SK-N-SH (cell line): ENCODE data around the gene CPB2. TPM values are rescaled to one million over a fixed set of nuclear protein-coding genes. Genes with fewer than 3 reads are reported as not detected.

Source experiments
- CTCF ChIA-PET: fragments of 300-600, 350-600 bp; formaldehyde crosslinking; extraction: SDS; loops from one replicate; lab custom pipeline; 2021; lab: Yijun Ruan, JAX
- POLR2A ChIA-PET: fragments of 350-600 bp; sonication (Branson Sonifier 250); formaldehyde crosslinking; extraction: SDS; loops from one replicate; lab custom pipeline; 2020; ENCODE audit warnings: antibody characterized with exemption, inconsistent platforms; lab: Yijun Ruan, JAX
- DNase-seq: peaks from one replicate; pipeline ENCODE4 v3.0.0; 2012
- H2AFZ ChIP-seq: fragments of 200-600 bp; sonication (generic); 2 replicates; pipeline ENCODE4 v1.8.1; 2016; ENCODE audit warnings: antibody characterized with exemption, mild to moderate bottlenecking, low read depth
- H3F3A ChIP-seq: fragments of 200-600 bp; sonication (generic); replicated peaks from 2 replicates; pipeline ENCODE3; 2016; ENCODE audit warnings: antibody characterized with exemption, mild to moderate bottlenecking; ENCODE audit not compliant: insufficient read depth
- H3K27ac ChIP-seq, 2 experiments: fragments of 200-500 bp in 1 of 2; fragments of 200-600 bp in 1 of 2; sonication (Bioruptor generic) in 1 of 2; sonication (generic), shearing (Covaris generic) in 1 of 2; 2 replicates each; pipeline versions ENCODE4 v1.5.1 to v1.6.1; 2014 to 2016; ENCODE audit warnings: low read depth in 2 of 2, inconsistent platforms in 1 of 2, low read length in 1 of 2, mild to moderate bottlenecking in 1 of 2, mixed read lengths in 1 of 2
- H3K27me3 ChIP-seq: fragments of 200-600 bp; sonication (generic), shearing (Covaris generic); 2 replicates; pipeline ENCODE4 v1.6.1; 2016; ENCODE audit warnings: mixed run types; ENCODE audit not compliant: insufficient read depth
- H3K36me3 ChIP-seq, 2 experiments: fragments of 200-500 bp in 1 of 2; fragments of 200-600 bp in 1 of 2; sonication (Bioruptor generic) in 1 of 2; sonication (generic) in 1 of 2; replicated peaks in 1 of 2; 2 replicates each; pipeline versions ENCODE3 to v1.5.1; 2014 to 2016; ENCODE audit warnings: low read length in 1 of 2, mild to moderate bottlenecking in 1 of 2; ENCODE audit not compliant: insufficient read depth in 2 of 2, control insufficient read depth in 1 of 2
- H3K4me1 ChIP-seq, 2 experiments: fragments of 200-500 bp in 1 of 2; fragments of 200-600 bp in 1 of 2; sonication (Bioruptor generic) in 1 of 2; sonication (generic), shearing (Covaris generic) in 1 of 2; 2 replicates each; pipeline versions ENCODE4 v1.5.1 to v1.6.1; 2014 to 2016; ENCODE audit warnings: low read depth in 1 of 2, low read length in 1 of 2, mixed run types in 1 of 2; ENCODE audit not compliant: insufficient read depth in 2 of 2, control insufficient read depth in 1 of 2
- H3K4me2 ChIP-seq: fragments of 200-600 bp; sonication (generic), shearing (Covaris generic); 2 replicates; pipeline ENCODE4 v1.6.1; 2017; ENCODE audit warnings: mixed run types
- H3K4me3 ChIP-seq, 2 experiments: fragments of 200-500 bp in 1 of 2; fragments of 200-600 bp in 1 of 2; sonication (Bioruptor generic) in 1 of 2; sonication (generic), shearing (Covaris generic) in 1 of 2; 2 replicates each; pipeline versions ENCODE4 v1.5.1 to v1.8.1; 2014 to 2016; ENCODE audit warnings: low read depth in 2 of 2, inconsistent platforms in 1 of 2, low read length in 1 of 2, mild to moderate bottlenecking in 1 of 2, mixed read lengths in 1 of 2, moderate library complexity in 1 of 2
- H3K79me2 ChIP-seq: fragments of 200-600 bp; sonication (generic); 2 replicates; pipeline ENCODE4 v1.8.1; 2017; ENCODE audit warnings: mild to moderate bottlenecking; ENCODE audit not compliant: insufficient read depth
- H3K9ac ChIP-seq: fragments of 200-600 bp; sonication (generic); 2 replicates; pipeline ENCODE4 v1.6.1; 2017; ENCODE audit warnings: mixed run types
- H3K9me2 ChIP-seq: fragments of 200-600 bp; sonication (generic); 2 replicates; pipeline ENCODE4 v1.6.1; 2017; ENCODE audit warnings: mixed run types
- H3K9me3 ChIP-seq: fragments of 200-600 bp; sonication (generic); 2 replicates; pipeline ENCODE4 v1.6.1; 2017; ENCODE audit warnings: mixed run types, mild to moderate bottlenecking, moderate library complexity
- H4K20me1 ChIP-seq: fragments of 200-600 bp; sonication (generic); 2 replicates; pipeline ENCODE4 v1.6.1; 2017; ENCODE audit warnings: mild to moderate bottlenecking, mixed run types; ENCODE audit not compliant: insufficient read depth
- GATA2 ChIP-seq: sonication (generic); formaldehyde crosslinking; IDR thresholded peaks from 2 replicates; pipeline ENCODE4 v1.5.0; 2020; ENCODE audit warnings: mild to moderate bottlenecking, missing genetic modification reagents
- MXI1 ChIP-seq: IDR thresholded peaks from 2 replicates; pipeline ENCODE4 v1.6.1; 2012; ENCODE audit warnings: mild to moderate bottlenecking, low read depth, low read length, improper control_type of control experiment
- NRF1 ChIP-seq: IDR thresholded peaks from 2 replicates; pipeline ENCODE4 v1.6.1; 2012; ENCODE audit warnings: low read depth, mild to moderate bottlenecking, low read length
- POLR2AphosphoS5 ChIP-seq: IDR thresholded peaks from 2 replicates; pipeline ENCODE4 v1.6.1; 2012; ENCODE audit warnings: low read depth, low read length
- RFX5 ChIP-seq: IDR thresholded peaks from 2 replicates; pipeline ENCODE4 v1.6.1; 2012; ENCODE audit warnings: mild to moderate bottlenecking, improper control_type of control experiment, low read length
- TCF12 ChIP-seq: IDR thresholded peaks from 2 replicates; pipeline ENCODE4 v1.4.0; 2012
- WGBS: methylation state at CpG from one replicate; pipeline ENCODE4 v1.1.6; 2017; ENCODE audit warnings: low lambda C conversion rate; 5-methylcytosine and 5-hydroxymethylcytosine counted together
- polyA plus RNA-seq, 3 experiments: library from polyadenylated mRNA; depleted of rRNA; stranded (reverse); fragments of >200 nt; gene quantifications; 2 replicates each; pipeline ENCODE4 v1.2.3, GENCODE V29; 2012
- TF ChIP-seq, protein P1 (sequence below): fragments of 200-600 bp; sonication (generic); IDR thresholded peaks from 2 replicates; pipeline ENCODE4 v1.6.1; 2017; ENCODE audit warnings: antibody characterized with exemption, mild to moderate bottlenecking, moderate library complexity
- TF ChIP-seq, protein P2 (sequence below): IDR thresholded peaks from 2 replicates; pipeline ENCODE4 v1.4.0; 2012; ENCODE audit warnings: low read depth, borderline replicate concordance
- TF ChIP-seq, protein P3 (sequence below): fragments of 150-350 bp; IDR thresholded peaks from 2 replicates; pipeline ENCODE4 v1.6.1; 2016; ENCODE audit warnings: mild to moderate bottlenecking, low read depth, low read length

The CPB2 gene
- polyA plus RNA-seq, 1 of the 3 experiments (the other 2 are of a cell fraction) = not detected

DNA sequence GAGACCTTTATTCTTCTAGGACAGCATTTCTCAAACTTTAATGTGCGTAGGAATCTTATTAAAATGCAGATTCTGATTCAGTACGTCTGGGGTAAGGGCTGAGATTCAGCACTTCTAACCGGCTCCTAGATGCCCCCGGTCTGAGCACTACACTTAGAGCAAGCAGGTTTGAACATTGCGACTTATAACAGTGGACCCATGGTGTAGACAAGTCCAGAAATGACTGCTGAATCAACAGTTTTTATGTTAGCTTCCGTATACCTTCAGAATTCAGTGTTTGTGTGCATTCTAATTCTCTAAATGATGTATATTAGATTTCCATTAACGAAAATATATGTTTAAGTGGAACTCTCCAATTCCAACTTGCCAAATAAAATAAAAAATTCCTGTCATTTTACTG, 17.5 kb upstream of the CPB2 start:
- Histone ChIP-seq H3K79me2 (no peaks in the 10 kb centered on the region), H3K9me3 (no peaks in the 10 kb centered on the region), H3K9me2 (no peaks in the 10 kb centered on the region), H3K4me2 (no peak overlapping the region), H3K27me3 (no peaks in the 10 kb centered on the region), H3K4me3 (no peak overlapping the region), H3K4me1 (peaks cover 0 to 37% of the 10 kb centered on the region in 2 experiments; a peak in 3 of 4 replicates), H3K36me3 (no peaks in the 10 kb centered on the region), H3K9ac (no peak overlapping the region), H4K20me1 (no peaks in the 10 kb centered on the region), H3F3A (no peaks in the 10 kb centered on the region), H2AFZ (no peak overlapping the region), H3K27ac (no peak overlapping the region)
- WGBS = 78% methylated on average over 7 of the region's 7 CpGs
- CTCF ChIA-PET = interaction anchor here (1.0 kb wide), 1 partner anchor 499 kb away, joined by 3 read pairs; no protein-coding TSS in a partner anchor
- POLR2A ChIA-PET = no interaction called here
- DNase-seq = no peak
- TF ChIP-seq RFX5 (no peak), TCF12 (no peak)
- TF ChIP-seq, protein P1, sequence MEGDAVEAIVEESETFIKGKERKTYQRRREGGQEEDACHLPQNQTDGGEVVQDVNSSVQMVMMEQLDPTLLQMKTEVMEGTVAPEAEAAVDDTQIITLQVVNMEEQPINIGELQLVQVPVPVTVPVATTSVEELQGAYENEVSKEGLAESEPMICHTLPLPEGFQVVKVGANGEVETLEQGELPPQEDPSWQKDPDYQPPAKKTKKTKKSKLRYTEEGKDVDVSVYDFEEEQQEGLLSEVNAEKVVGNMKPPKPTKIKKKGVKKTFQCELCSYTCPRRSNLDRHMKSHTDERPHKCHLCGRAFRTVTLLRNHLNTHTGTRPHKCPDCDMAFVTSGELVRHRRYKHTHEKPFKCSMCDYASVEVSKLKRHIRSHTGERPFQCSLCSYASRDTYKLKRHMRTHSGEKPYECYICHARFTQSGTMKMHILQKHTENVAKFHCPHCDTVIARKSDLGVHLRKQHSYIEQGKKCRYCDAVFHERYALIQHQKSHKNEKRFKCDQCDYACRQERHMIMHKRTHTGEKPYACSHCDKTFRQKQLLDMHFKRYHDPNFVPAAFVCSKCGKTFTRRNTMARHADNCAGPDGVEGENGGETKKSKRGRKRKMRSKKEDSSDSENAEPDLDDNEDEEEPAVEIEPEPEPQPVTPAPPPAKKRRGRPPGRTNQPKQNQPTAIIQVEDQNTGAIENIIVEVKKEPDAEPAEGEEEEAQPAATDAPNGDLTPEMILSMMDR = no peak
- TF ChIP-seq, protein P2, sequence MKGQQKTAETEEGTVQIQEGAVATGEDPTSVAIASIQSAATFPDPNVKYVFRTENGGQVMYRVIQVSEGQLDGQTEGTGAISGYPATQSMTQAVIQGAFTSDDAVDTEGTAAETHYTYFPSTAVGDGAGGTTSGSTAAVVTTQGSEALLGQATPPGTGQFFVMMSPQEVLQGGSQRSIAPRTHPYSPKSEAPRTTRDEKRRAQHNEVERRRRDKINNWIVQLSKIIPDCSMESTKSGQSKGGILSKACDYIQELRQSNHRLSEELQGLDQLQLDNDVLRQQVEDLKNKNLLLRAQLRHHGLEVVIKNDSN = no peak

DNA sequence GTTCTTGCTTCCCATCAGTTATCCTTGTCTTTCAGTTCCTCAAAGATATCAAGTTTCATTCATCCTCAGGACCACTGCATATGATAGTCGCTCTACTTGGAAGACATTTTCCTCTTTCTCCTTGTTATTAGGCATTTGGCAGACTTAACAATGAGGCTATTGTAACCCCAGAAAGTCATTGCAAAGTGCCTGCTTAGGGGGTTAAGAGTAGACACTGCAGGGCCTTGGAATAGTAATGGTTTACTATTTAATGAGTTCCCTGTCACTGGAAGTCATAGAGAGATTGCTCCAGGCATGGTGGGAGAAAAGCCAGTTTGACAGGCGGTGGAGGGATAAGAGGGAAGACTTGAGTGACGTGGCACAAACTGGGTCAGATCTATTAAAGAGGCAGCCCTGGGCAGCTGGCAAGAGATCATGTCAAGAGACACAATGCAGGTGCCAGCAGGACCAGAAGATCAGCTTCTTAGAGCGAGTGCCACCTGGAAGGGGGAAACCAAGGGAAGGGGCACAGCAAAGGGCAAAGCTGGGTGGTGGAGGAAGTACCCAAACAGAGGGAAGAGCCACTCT, 16.8 kb upstream of the CPB2 start:
- Histone ChIP-seq H3K9ac (no peak overlapping the region), H2AFZ (no peak overlapping the region), H3K27me3 (no peaks in the 10 kb centered on the region), H3K4me3 (no peak overlapping the region), H3F3A (no peaks in the 10 kb centered on the region), H4K20me1 (no peaks in the 10 kb centered on the region), H3K4me2 (no peak overlapping the region), H3K27ac (no peak overlapping the region), H3K9me3 (no peaks in the 10 kb centered on the region), H3K79me2 (no peaks in the 10 kb centered on the region), H3K9me2 (no peaks in the 10 kb centered on the region), H3K36me3 (no peaks in the 10 kb centered on the region), H3K4me1 (peaks cover 0 to 37% of the 10 kb centered on the region in 2 experiments; a peak in 3 of 4 replicates)
- 63% methylated on average over 4 of the region's 4 CpGs for WGBS
- ChIA-PET CTCF (interaction anchor here (1.0 to 1.2 kb wide), 2 partner anchors 38 to 499 kb away, joined by 3 read pairs; no protein-coding TSS in a partner anchor), POLR2A (no interaction called here)
- TF ChIP-seq MXI1 = no peak
- TF ChIP-seq NRF1 = no peak
- no peak for TF ChIP-seq GATA2 (CRISPR knock-in tag)
- DNase-seq = no peak

DNA sequence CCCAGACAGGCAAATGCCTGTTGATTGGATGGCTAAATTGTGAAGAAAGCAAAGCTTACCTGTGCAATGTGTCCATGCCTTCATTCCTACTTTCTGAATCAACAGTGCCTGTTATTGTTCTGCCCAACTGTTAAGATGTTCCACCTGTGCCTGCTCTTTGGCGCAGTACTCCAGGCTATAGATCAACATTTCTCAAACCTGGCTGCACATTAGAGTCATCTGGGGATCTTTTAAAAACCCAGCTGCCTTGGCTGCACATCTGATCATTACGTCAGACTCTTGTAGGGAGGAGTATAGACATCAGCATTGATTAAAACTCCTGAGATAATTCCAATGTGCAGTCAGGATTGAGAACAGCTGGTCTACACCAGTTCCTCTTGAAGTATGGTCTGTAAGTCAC, 16.2 kb upstream of the CPB2 start:
- POLR2A ChIA-PET = interaction anchor here (0.7 kb wide), 1 partner anchor 19 kb away, joined by 4 read pairs; no protein-coding TSS in a partner anchor
- WGBS = 85% methylated on average over 2 of the region's 2 CpGs
- H3K27ac ChIP-seq = no peak overlapping the region
- H4K20me1 ChIP-seq = no peaks in the 10 kb centered on the region
- no peaks in the 10 kb centered on the region for H3F3A ChIP-seq
- H3K9ac ChIP-seq = no peak overlapping the region
- TF ChIP-seq POLR2AphosphoS5 = no peak
- TF ChIP-seq, protein P2 = no peak
- TF ChIP-seq, protein P3, sequence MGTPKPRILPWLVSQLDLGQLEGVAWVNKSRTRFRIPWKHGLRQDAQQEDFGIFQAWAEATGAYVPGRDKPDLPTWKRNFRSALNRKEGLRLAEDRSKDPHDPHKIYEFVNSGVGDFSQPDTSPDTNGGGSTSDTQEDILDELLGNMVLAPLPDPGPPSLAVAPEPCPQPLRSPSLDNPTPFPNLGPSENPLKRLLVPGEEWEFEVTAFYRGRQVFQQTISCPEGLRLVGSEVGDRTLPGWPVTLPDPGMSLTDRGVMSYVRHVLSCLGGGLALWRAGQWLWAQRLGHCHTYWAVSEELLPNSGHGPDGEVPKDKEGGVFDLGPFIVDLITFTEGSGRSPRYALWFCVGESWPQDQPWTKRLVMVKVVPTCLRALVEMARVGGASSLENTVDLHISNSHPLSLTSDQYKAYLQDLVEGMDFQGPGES = no peak
- CTCF ChIA-PET = interaction anchor here (1.2 to 3.5 kb wide), 2 partner anchors 39 to 314 kb away, joined by 3 to 20 read pairs; no protein-coding TSS in a partner anchor
- H3K9me2 ChIP-seq = no peaks in the 10 kb centered on the region
- no peaks in the 10 kb centered on the region for H3K79me2 ChIP-seq
- no peaks in the 10 kb centered on the region for H3K27me3 ChIP-seq
- peaks cover 0 to 34% of the 10 kb centered on the region in 2 experiments; a peak in 3 of 4 replicates for H3K4me1 ChIP-seq
- no peak overlapping the region for H2AFZ ChIP-seq
- H3K4me2 ChIP-seq = no peak overlapping the region
- H3K36me3 ChIP-seq = no peaks in the 10 kb centered on the region
- H3K9me3 ChIP-seq = no peaks in the 10 kb centered on the region
- no peak overlapping the region for H3K4me3 ChIP-seq
- DNase-seq = no peak
